GM18499 (cell line): ENCODE results near the gene CHURC1.
"Not testable (repeated sequence)": the region's sequence is repeated elsewhere in the genome, so short reads cannot be mapped to it uniquely, and the experiment has no call there.

Experiments used
- ATAC-seq: cut with Tn5 transposase; IDR thresholded peaks from one replicate; pipeline ENCODE4 v1.9.1; 2021; ENCODE audit warnings: moderate number of reproducible peaks; ENCODE audit not compliant: insufficient read depth, unreplicated experiment

Gene CHURC1

GRCh38 chr14:64906022-64906421 lies 8.2 kb upstream of the CHURC1 start:
- no peak for ATAC-seq

GRCh38 chr14:64910847-64911495 lies 3.3 kb upstream of the CHURC1 start:
- ATAC-seq: no peak

- no peak for ATAC-seq
Observed at GRCh38 chr14:64912261-64912660, 2.0 kb upstream of the CHURC1 start.

- not testable (repeated sequence) for ATAC-seq
Observed at GRCh38 chr14:64913477-64913876, 778 bp upstream of the CHURC1 start.

- ATAC-seq: no peak
Observed at GRCh38 chr14:64915029-64915424, 772 bp downstream of the CHURC1 start.

GRCh38 chr14:64915797-64916196 lies 1.5 kb downstream of the CHURC1 start:
- ATAC-seq: no peak

- ATAC-seq: no peak
Observed at GRCh38 chr14:64918216-64918615, 4.0 kb downstream of the CHURC1 start.

GRCh38 chr14:64919215-64919614 lies 5.0 kb downstream of the CHURC1 start:
- ATAC-seq: no peak

- ATAC-seq: no peak
Observed at GRCh38 chr14:64919618-64920017, 5.4 kb downstream of the CHURC1 start.

GRCh38 chr14:64920465-64920864 lies 6.2 kb downstream of the CHURC1 start:
- no peak for ATAC-seq

GRCh38 chr14:64923015-64923414 lies 8.8 kb downstream of the CHURC1 start:
- ATAC-seq: no peak

GRCh38 chr14:64926398-64926995 lies 12.2 kb downstream of the CHURC1 start:
- ATAC-seq: no peak

GRCh38 chr14:64927031-64927430 lies 12.8 kb downstream of the CHURC1 start:
- no peak for ATAC-seq

GRCh38 chr14:64928239-64929013 lies 14.2 kb downstream of the CHURC1 start:
- peak; percentile 72 for ATAC-seq

- ATAC-seq: no peak
Observed at GRCh38 chr14:64929014-64929359, 14.7 kb downstream of the CHURC1 start.

GRCh38 chr14:64930085-64930843 lies 16.0 kb downstream of the CHURC1 start:
- no peak for ATAC-seq

- ATAC-seq: no peak
Observed at GRCh38 chr14:64931123-64931522, 16.9 kb downstream of the CHURC1 start.

GRCh38 chr14:64932231-64932630 lies 18.0 kb downstream of the CHURC1 start:
- no peak for ATAC-seq

- ATAC-seq: no peak
Observed at GRCh38 chr14:64934338-64934929, 20.2 kb downstream of the CHURC1 start.

- no peak for ATAC-seq
Observed at GRCh38 chr14:64935508-64935907, 21.3 kb downstream of the CHURC1 start.
